Naive thymus-derived CD4-positive, alpha-beta T cell (primary cell): ENCODE results near the gene PAXX. TPM values are rescaled to one million over a fixed set of nuclear protein-coding genes. Genes with fewer than 3 reads are reported as not detected.
A peak's percentile ranks its signal among the peaks of the same experiment; 100 is the strongest.

Source experiments
- ATAC-seq: fragments of 150-1000 bp; cut with Tn5 transposase; 2 replicates; pipeline ENCODE4 v1.10.0; 2021; ENCODE audit warnings: mild to moderate bottlenecking, moderate library complexity
- CTCF ChIA-PET: fragments of 350-600 bp; sonication (Branson Sonifier 250); formaldehyde crosslinking; loops from one replicate; lab custom pipeline; 2021; ENCODE audit warnings: antibody characterized with exemption; lab: Charles Lee
- POLR2A ChIA-PET: fragments of 350-600 bp; sonication (Branson Sonifier 250); formaldehyde crosslinking; loops from one replicate; lab custom pipeline; 2021; ENCODE audit warnings: antibody characterized with exemption, inconsistent platforms; lab: Charles Lee
- DNase-seq, 9 donors: peaks; one replicate each; pipeline versions ENCODE4 v3.0.0 to v3.0.0-alpha.2; 2020 to 2022; ENCODE audit warnings: mixed read lengths in 1 of 9
- H3K27ac ChIP-seq: one replicate; pipeline ENCODE4 v1.7.0; 2013; ENCODE audit warnings: mild to moderate bottlenecking, low read depth, low read length, moderate library complexity
- H3K27me3 ChIP-seq, 2 donors: one replicate each; pipeline ENCODE4 v1.7.0; 2013; ENCODE audit warnings: low read length in 2 of 2, mild to moderate bottlenecking in 2 of 2, moderate library complexity in 2 of 2; ENCODE audit not compliant: control insufficient read depth in 2 of 2, insufficient read depth in 2 of 2
- H3K36me3 ChIP-seq, 3 experiments: 1 replicate in 2 of 3; 2 replicates in 1 of 3; pipeline ENCODE4 v1.7.0; 2013; ENCODE audit warnings: low read length in 3 of 3, mild to moderate bottlenecking in 3 of 3, moderate library complexity in 1 of 3; ENCODE audit not compliant: insufficient read depth in 3 of 3, control insufficient read depth in 2 of 3
- H3K4me1 ChIP-seq, 2 donors: one replicate each; pipeline ENCODE4 v1.7.0; 2013; ENCODE audit warnings: low read length in 2 of 2, mild to moderate bottlenecking in 2 of 2, moderate library complexity in 1 of 2; ENCODE audit not compliant: control insufficient read depth in 2 of 2, insufficient read depth in 2 of 2
- H3K4me3 ChIP-seq: 2 replicates; pipeline ENCODE4 v1.7.0; 2013; ENCODE audit warnings: mild to moderate bottlenecking, low read length
- H3K9me3 ChIP-seq, 3 experiments: 1 replicate in 2 of 3; 2 replicates in 1 of 3; pipeline ENCODE4 v1.7.0; 2013; ENCODE audit warnings: low read length in 3 of 3; ENCODE audit not compliant: control insufficient read depth in 2 of 3
- H3K27ac Mint-ChIP-seq, 9 donors: one replicate each; pipeline ENCODE4 v1.8.0; 2020 to 2022; ENCODE audit warnings: mixed read lengths in 9 of 9, mild to moderate bottlenecking in 8 of 9, moderate library complexity in 5 of 9, inconsistent platforms in 2 of 9
- H3K27me3 Mint-ChIP-seq, 5 donors: one replicate each; pipeline ENCODE4 v1.8.0; 2021 to 2022; ENCODE audit warnings: mixed read lengths in 5 of 5, mild to moderate bottlenecking in 1 of 5
- H3K36me3 Mint-ChIP-seq, 5 donors: one replicate each; pipeline ENCODE4 v1.8.0; 2020 to 2022; ENCODE audit warnings: mixed read lengths in 5 of 5, mild to moderate bottlenecking in 3 of 5, inconsistent platforms in 1 of 5
- H3K4me1 Mint-ChIP-seq, 7 donors: one replicate each; pipeline ENCODE4 v1.8.0; 2020 to 2022; ENCODE audit warnings: mixed read lengths in 7 of 7, mild to moderate bottlenecking in 3 of 7, inconsistent platforms in 1 of 7
- H3K4me3 Mint-ChIP-seq, 10 donors: one replicate each; pipeline ENCODE4 v1.8.0; 2020 to 2022; ENCODE audit warnings: mild to moderate bottlenecking in 10 of 10, mixed read lengths in 10 of 10, moderate library complexity in 6 of 10, inconsistent platforms in 2 of 10
- H3K9me3 Mint-ChIP-seq, 11 donors: one replicate each; pipeline ENCODE4 v1.8.0; 2020 to 2022; ENCODE audit warnings: mixed read lengths in 11 of 11, mild to moderate bottlenecking in 4 of 11, inconsistent platforms in 1 of 11, moderate library complexity in 1 of 11
- intact Hi-C, 2 donors: fragments of 100-400 bp; cut with micrococcal nuclease; formaldehyde crosslinking; loops; one replicate each; pipeline ENCODE4 v1.15.1; 2023
- polyA plus RNA-seq, 2 donors: library from polyadenylated mRNA; unstranded; fragments of 300-500 nt; fragmentation: Illumina TruSeq; gene quantifications; one replicate each; pipeline ENCODE4 v1.2.3, GENCODE V29; 2021
- total RNA-seq, 6 experiments: library from RNA in 5 of 6; stranded (reverse) in 5 of 6; gene quantifications; 1 replicate in 5 of 6; 2 replicates in 1 of 6; pipeline ENCODE4 v1.2.3 and lab custom pipeline; 2021 to 2026

The PAXX gene
- total and polyA plus RNA-seq, 7 experiments from 2014 or later, result 49.3 to 78.2 (median 66.0) TPM

GRCh38 chr9:136995772-136996311 is 3.6 kb downstream of the PAXX start:
- DNase-seq, result no peak
- Histone ChIP-seq H3K4me1 (peaks cover 17 to 57% of the 10 kb centered on the region in 2 donors), H3K27me3 (no peaks in the 10 kb centered on the region), H3K27ac (no peak overlapping the region), H3K9me3 (no peaks in the 10 kb centered on the region), H3K4me3 (peak overlapping the region; percentile 35), H3K36me3 (peaks cover 0 to 9% (median 0%) of the 10 kb centered on the region in 3 experiments)
- ATAC-seq, result no peak
- Mint-ChIP-seq H3K4me1 (peaks cover 9 to 49% (median 26%) of the 10 kb centered on the region in 7 donors), H3K27ac (peak overlapping the region in 2 of 9 donors; percentile 17 to 49), H3K4me3 (peak overlapping the region in 9 of 10 donors; percentile 9 to 75 (median 32)), H3K36me3 (peaks cover 0 to 7% (median 0%) of the 10 kb centered on the region in 5 donors), H3K27me3 (peaks cover 0 to 9% (median 5%) of the 10 kb centered on the region in 5 donors), H3K9me3 (no peaks in the 10 kb centered on the region)
- intact Hi-C loops, result no loop called here
- ChIA-PET CTCF (interaction anchor here (0.9 to 1.3 kb wide), 2 partner anchors 33 to 207 kb away, joined by 3 read pairs; no protein-coding TSS in a partner anchor), POLR2A (interaction anchor here (0.6 kb wide), 2 partner anchors 57 to 113 kb away, joined by 3 read pairs; no protein-coding TSS in a partner anchor)

- POLR2A ChIA-PET, result interaction anchor here (0.6 kb wide), 1 partner anchor 200 kb away, joined by 3 read pairs; no protein-coding TSS in a partner anchor
- H3K27ac ChIP-seq, result no peak within 1 kb of the TSS
- peaks cover 7 to 44% (median 18%) of the 10 kb centered on the region in 7 donors for H3K4me1 Mint-ChIP-seq
Observed at GRCh38 chr9:136996361-136997292, 4.4 kb downstream of the PAXX start, which contains the start of gene CLIC3. Gene CLIC3, minus strand, starts transcription at chr9:136996568. Its CDS starts 25 bp downstream, at chr9:136996543.

GRCh38 chr9:136997371-136997770 is 5.1 kb downstream of the PAXX start:
- H3K4me1 ChIP-seq, result peaks cover 17 to 57% of the 10 kb centered on the region in 2 donors
- no peak overlapping the region for H3K27ac ChIP-seq
- peaks cover 0 to 9% (median 0%) of the 10 kb centered on the region in 3 experiments for H3K36me3 ChIP-seq
- H3K4me3 ChIP-seq, result no peak overlapping the region
- intact Hi-C loops, result no loop called here
- no peaks in the 10 kb centered on the region for H3K27me3 ChIP-seq
- Mint-ChIP-seq H3K27ac (peak overlapping the region in 2 of 9 donors; percentile 78 to 80), H3K4me1 (peaks cover 7 to 43% (median 18%) of the 10 kb centered on the region in 7 donors), H3K4me3 (peak overlapping the region in 7 of 10 donors; percentile 46 to 78 (median 58)), H3K36me3 (peaks cover 0 to 7% (median 0%) of the 10 kb centered on the region in 5 donors), H3K9me3 (no peaks in the 10 kb centered on the region), H3K27me3 (peaks cover 0 to 9% (median 5%) of the 10 kb centered on the region in 5 donors)
- no peak for ATAC-seq
- POLR2A ChIA-PET, result no interaction called here
- H3K9me3 ChIP-seq, result no peaks in the 10 kb centered on the region
- CTCF ChIA-PET, result interaction anchor here (0.7 kb wide), 1 partner anchor 226 kb away, joined by 3 read pairs; no protein-coding TSS in a partner anchor
- no peak for DNase-seq

More at GRCh38 chr9:136996361-136997292, 4.4 kb downstream of the PAXX start, which contains the start of gene CLIC3:
- no peaks in the 10 kb centered on the region for H3K9me3 ChIP-seq
- peak within 1 kb of the TSS in 3 of 9 donors; percentile 17 to 80 (median 62) for H3K27ac Mint-ChIP-seq
- H3K4me3 ChIP-seq, result peak within 1 kb of the TSS; percentile 35
- peak in 5 of 9 donors; percentile 29 to 41 (median 36) for DNase-seq
- no peaks in the 10 kb centered on the region for H3K27me3 ChIP-seq
- no peaks in the 10 kb centered on the region for H3K9me3 Mint-ChIP-seq
- peaks cover 0 to 9% (median 5%) of the 10 kb centered on the region in 5 donors for H3K27me3 Mint-ChIP-seq
- CTCF ChIA-PET, result interaction anchor here (0.7 to 1.3 kb wide), 3 partner anchors 32 to 227 kb away, joined by 3 read pairs; no protein-coding TSS in a partner anchor
- no peak for ATAC-seq
- peaks cover 0 to 7% (median 0%) of the 10 kb centered on the region in 5 donors for H3K36me3 Mint-ChIP-seq
- H3K4me3 Mint-ChIP-seq, result peak within 1 kb of the TSS in 9 of 10 donors; percentile 32 to 75 (median 57)
- peaks cover 0 to 9% (median 0%) of the 10 kb centered on the region in 3 experiments for H3K36me3 ChIP-seq
- intact Hi-C loops, result no loop called here
- peaks cover 17 to 57% of the 10 kb centered on the region in 2 donors for H3K4me1 ChIP-seq

- ChIA-PET CTCF (interaction anchor here (0.7 kb wide), 1 partner anchor 225 kb away, joined by 3 read pairs; no protein-coding TSS in a partner anchor), POLR2A (no interaction called here)
- peak overlapping the region in 5 of 9 donors; percentile 43 to 80 (median 74) for H3K27ac Mint-ChIP-seq
- H3K36me3 Mint-ChIP-seq, result peaks cover 0 to 4% (median 0%) of the 10 kb centered on the region in 5 donors
- no peaks in the 10 kb centered on the region for H3K9me3 Mint-ChIP-seq
- DNase-seq, result no peak
- H3K27me3 ChIP-seq, result no peaks in the 10 kb centered on the region
- H3K4me1 ChIP-seq, result peaks cover 16 to 57% of the 10 kb centered on the region in 2 donors
- peaks cover 7 to 43% (median 18%) of the 10 kb centered on the region in 7 donors for H3K4me1 Mint-ChIP-seq
- peak overlapping the region in 9 of 10 donors; percentile 5 to 78 (median 56) for H3K4me3 Mint-ChIP-seq
- no peaks in the 10 kb centered on the region for H3K9me3 ChIP-seq
- H3K36me3 ChIP-seq, result peaks cover 0 to 9% (median 0%) of the 10 kb centered on the region in 3 experiments
- no peak overlapping the region for H3K27ac ChIP-seq
- intact Hi-C loops, result no loop called here
- peak; percentile 36 for ATAC-seq
- no peak overlapping the region for H3K4me3 ChIP-seq
- peaks cover 0 to 9% (median 5%) of the 10 kb centered on the region in 5 donors for H3K27me3 Mint-ChIP-seq
Observed at GRCh38 chr9:136997830-136998234, 5.6 kb downstream of the PAXX start.

GRCh38 chr9:137000177-137000930 is 8.1 kb downstream of the PAXX start:
- ATAC-seq (peak; percentile 65), DNase-seq (no peak)
- Histone ChIP-seq H3K27ac (no peak overlapping the region), H3K36me3 (no peaks in the 10 kb centered on the region), H3K4me1 (peaks cover 5 to 50% of the 10 kb centered on the region in 2 donors), H3K4me3 (no peak overlapping the region), H3K27me3 (no peaks in the 10 kb centered on the region), H3K9me3 (no peaks in the 10 kb centered on the region)
- ChIA-PET POLR2A (interaction anchor here (1.5 kb wide), 1 partner anchor 12 kb away, joined by 4 read pairs; no protein-coding TSS in a partner anchor), CTCF (interaction anchor here (0.7 to 1.6 kb wide), 3 partner anchors 25 to 46 kb away, joined by 3 to 6 read pairs (median 3); no protein-coding TSS in a partner anchor)
- Mint-ChIP-seq H3K4me1 (peaks cover 7 to 39% (median 11%) of the 10 kb centered on the region in 7 donors), H3K36me3 (no peaks in the 10 kb centered on the region), H3K27ac (peak overlapping the region in 3 of 9 donors; percentile 41 to 78 (median 42)), H3K4me3 (peak overlapping the region in 2 of 10 donors; percentile 33 to 57), H3K27me3 (peaks cover 0 to 12% (median 5%) of the 10 kb centered on the region in 5 donors), H3K9me3 (no peaks in the 10 kb centered on the region)
- intact Hi-C loops, result no loop called here
